Naive thymus-derived CD4-positive, alpha-beta T cell (primary cell): ENCODE results near the gene CTAGE1. TPM values are rescaled to one million over a fixed set of nuclear protein-coding genes. Genes with fewer than 3 reads are reported as not detected.

Source experiments
- polyA plus RNA-seq, 2 donors: library from polyadenylated mRNA; unstranded; fragments of 300-500 nt; fragmentation: Illumina TruSeq; gene quantifications; one replicate each; pipeline ENCODE4 v1.2.3, GENCODE V29; 2021
- total RNA-seq, 6 experiments: library from RNA in 5 of 6; stranded (reverse) in 5 of 6; gene quantifications; 1 replicate in 5 of 6; 2 replicates in 1 of 6; pipeline ENCODE4 v1.2.3 and lab custom pipeline; 2021 to 2026

CTAGE1 gene
- total and polyA plus RNA-seq, 7 experiments from 2014 or later = not detected

Other genes starting within 250 kb of the CTAGE1 start
- under 1 TPM in 2 of 5 experiments, not detected in 3; 0.19 to 0.44 TPM for gene GATA6, start 248.3 kb downstream of the CTAGE1 start, total RNA-seq
- not detected for gene GATA6, start 248.3 kb downstream of the CTAGE1 start, polyA plus RNA-seq